ENCODE data around the gene ZNF230.

Gene ZNF230

GRCh38 chr19:43983912-43984686 lies 18.7 kb upstream of the ZNF230 start, which contains the start of gene ZNF155 (continued):
- peak; percentile 66 for TF ChIP-seq ZNF692 (tag by site-specific recombination; IDR thresholded peaks at IDR 0.05)
- no peak for TF ChIP-seq ZBTB7A (tag by site-specific recombination; IDR thresholded peaks at IDR 0.05; ENCODE audit: low read depth)
- TF ChIP-seq ZNF133 (tag by site-specific recombination; IDR thresholded peaks at IDR 0.05) = no peak
- TF ChIP-seq ZNF596 (tag by site-specific recombination; IDR thresholded peaks at IDR 0.05) = peak; percentile 25; the same call in 1 of the 2 replicates
- TF ChIP-seq ZNF548 (tag by site-specific recombination; IDR thresholded peaks at IDR 0.05) = peak; percentile 88
- TF ChIP-seq ZNF660 (tag by site-specific recombination; IDR thresholded peaks at IDR 0.05) = peak; percentile 88; the same call in 1 of the 2 replicates
- TF ChIP-seq ZNF560 (tag by site-specific recombination; IDR thresholded peaks at IDR 0.05; ENCODE audit: borderline replicate concordance) = no peak; the same call in 1 of the 2 replicates
- peak; percentile 37; the same call in 1 of the 2 replicates for TF ChIP-seq ZNF513 (tag by site-specific recombination; IDR thresholded peaks at IDR 0.05)
- no peak for TF ChIP-seq ZNF654 (tag by site-specific recombination; IDR thresholded peaks at IDR 0.05; ENCODE audit: low read depth)
- peak; percentile 81 for TF ChIP-seq ZIC2 (tag by site-specific recombination; IDR thresholded peaks at IDR 0.05)
- no peak for TF ChIP-seq ZNF768 (tag by site-specific recombination; IDR thresholded peaks at IDR 0.05)
- peak; percentile 80 for TF ChIP-seq ZNF341 (tag by site-specific recombination; IDR thresholded peaks at IDR 0.05; ENCODE audit: low read depth)
- TF ChIP-seq KLF1 (tag by site-specific recombination; IDR thresholded peaks at IDR 0.05) = peak; percentile 22; the same call in 1 of the 2 replicates
- TF ChIP-seq ZNF350 (tag by site-specific recombination; IDR thresholded peaks at IDR 0.05) = no peak
- no peak for TF ChIP-seq RBAK (tag by site-specific recombination; IDR thresholded peaks at IDR 0.05)
- TF ChIP-seq WT1 (tag by site-specific recombination; IDR thresholded peaks at IDR 0.05) = peak; percentile 28; the same call in 1 of the 2 replicates
- no peak; the same call in 1 of the 2 replicates for TF ChIP-seq KLF9 (tag by site-specific recombination; IDR thresholded peaks at IDR 0.05; ENCODE audit: low read depth)
- TF ChIP-seq KLF8 (tag by site-specific recombination; IDR thresholded peaks at IDR 0.05) = peak; percentile 88
- TF ChIP-seq ZNF214 (tag by site-specific recombination; IDR thresholded peaks at IDR 0.05; ENCODE audit: borderline replicate concordance) = 0 out of 2 replicates have a peak, but pooled peaks have one; percentile 5
- TF ChIP-seq ZNF701 (tag by site-specific recombination; IDR thresholded peaks at IDR 0.05) = peak; percentile 78; the same call in 1 of the 2 replicates
- TF ChIP-seq ZNF558 (tag by site-specific recombination; IDR thresholded peaks at IDR 0.05) = peak; percentile 47
- peak; percentile 73 for TF ChIP-seq SP7 (tag by site-specific recombination; IDR thresholded peaks at IDR 0.05)
- TF ChIP-seq ELK4 (IDR thresholded peaks at IDR 0.05; ENCODE audit: borderline replicate concordance, low read depth, low read length) = 0 out of 2 replicates have a peak, but pooled peaks have one; percentile 44
- TF ChIP-seq ZBTB11 (tag by site-specific recombination; conservative IDR thresholded peaks at IDR 0.05; ENCODE audit: low read depth) = peak; percentile 95
- peak; percentile 70; the same call in 1 of the 2 replicates for TF ChIP-seq ZNF639 (tag by site-specific recombination; IDR thresholded peaks at IDR 0.05)
- TF ChIP-seq SETDB1 (IDR thresholded peaks at IDR 0.05; ENCODE audit: insufficient read length, low read length) = no peak
- TF ChIP-seq ZNF76 (tag by site-specific recombination; IDR thresholded peaks at IDR 0.05; ENCODE audit: borderline replicate concordance, low read depth) = peak; percentile 100
- TF ChIP-seq ZSCAN4 (tag by site-specific recombination; IDR thresholded peaks at IDR 0.05) = no peak
- TF ChIP-seq ZNF184 (tag by site-specific recombination; IDR thresholded peaks at IDR 0.05) = 0 out of 2 replicates have a peak, but pooled peaks have one; percentile 65
- no peak for TF ChIP-seq GLI4 (tag by site-specific recombination; IDR thresholded peaks at IDR 0.05)
